Stimulated activated effector memory CD8-positive, alpha-beta T cell treated with anti-CD3 and anti-CD28 coated beads, Interleukin-12 subunit alpha, Interleukin-12 subunit beta, amount 100 ng/mL, for 72 hours (primary cell): ENCODE results near the gene PISD.
A peak's percentile ranks its signal among the peaks of the same experiment; 100 is the strongest.

Experiments used
- ATAC-seq: fragments of 150-1000 bp; cut with Tn5 transposase; 2 replicates; pipeline ENCODE4 v1.10.0; 2021
- DNase-seq, 2 donors: peaks; one replicate each; pipeline ENCODE4 v3.0.0; 2021 to 2022; ENCODE audit warnings: low spot score in 2 of 2
- H3K27ac Mint-ChIP-seq: one replicate; pipeline ENCODE4 v1.8.0; 2022; ENCODE audit warnings: mild to moderate bottlenecking, mixed read lengths
- H3K36me3 Mint-ChIP-seq: one replicate; pipeline ENCODE4 v1.8.0; 2022; ENCODE audit warnings: mild to moderate bottlenecking, mixed read lengths
- H3K4me1 Mint-ChIP-seq: one replicate; pipeline ENCODE4 v1.8.0; 2022; ENCODE audit warnings: mixed read lengths
- H3K4me3 Mint-ChIP-seq: one replicate; pipeline ENCODE4 v1.8.0; 2022; ENCODE audit warnings: mild to moderate bottlenecking, mixed read lengths
- H3K9me3 Mint-ChIP-seq: one replicate; pipeline ENCODE4 v1.8.0; 2022; ENCODE audit warnings: mixed read lengths

The PISD gene

DNA sequence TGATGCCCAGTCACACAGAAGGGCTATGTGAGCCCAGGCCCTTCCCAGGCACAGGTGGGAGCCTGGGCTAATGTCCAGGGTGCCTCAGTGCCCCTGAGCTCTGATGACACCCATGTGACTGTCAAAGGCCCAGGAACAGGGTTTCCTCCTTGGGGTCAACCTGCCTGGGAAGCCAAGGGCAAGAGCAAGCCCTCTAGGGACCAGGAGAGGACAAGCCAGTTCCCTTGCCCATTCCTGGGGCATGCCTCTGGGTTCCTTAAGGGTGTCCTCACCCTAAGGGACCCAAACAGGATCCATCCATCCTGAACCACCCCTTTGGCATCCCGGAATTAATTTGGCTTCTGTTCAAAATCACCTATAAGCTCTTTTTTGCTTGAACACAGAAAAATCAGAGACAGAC lies 39.0 kb downstream of the PISD start:
- H3K4me3 Mint-ChIP-seq, result no peak overlapping the region
- H3K4me1 Mint-ChIP-seq, result peaks cover 32% of the 10 kb centered on the region

DNA sequence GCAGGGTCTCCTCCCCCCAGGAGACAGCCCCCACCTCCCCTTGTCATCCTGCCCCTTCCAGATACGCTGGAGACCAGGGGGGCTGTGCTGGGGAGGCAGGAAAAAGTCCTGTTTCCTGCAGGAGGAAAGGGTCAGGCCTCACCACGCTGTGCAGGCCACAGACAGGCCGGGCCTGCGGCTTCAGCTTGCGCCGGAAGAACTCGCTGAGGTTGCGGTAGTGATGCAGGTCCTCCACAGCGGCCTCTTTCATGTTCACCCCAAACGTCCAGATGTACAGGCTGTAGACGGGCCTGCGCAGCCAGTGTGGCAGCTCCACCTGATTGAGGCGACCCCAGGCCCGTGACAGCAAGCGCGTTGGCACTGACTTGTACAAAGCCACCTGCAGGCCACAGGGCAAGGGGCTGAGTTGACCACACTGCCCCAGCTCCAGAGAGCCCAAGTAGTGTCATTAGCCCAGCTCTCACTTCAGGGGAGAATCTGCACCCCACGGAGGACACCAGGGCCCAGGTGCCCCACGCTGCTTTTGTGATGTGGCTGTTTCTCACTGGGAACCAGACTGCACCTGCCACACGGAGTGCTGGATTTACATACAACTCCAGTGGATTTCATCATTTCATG lies 40.4 kb downstream of the PISD start:
- H3K4me3 Mint-ChIP-seq, result no peak overlapping the region
- peak overlapping the region; percentile 78 for H3K27ac Mint-ChIP-seq
- peaks cover 28% of the 10 kb centered on the region for H3K4me1 Mint-ChIP-seq
- DNase-seq, result no peak
- no peaks in the 10 kb centered on the region for H3K9me3 Mint-ChIP-seq
- H3K36me3 Mint-ChIP-seq, result peaks cover 90% of the 10 kb centered on the region
- ATAC-seq, result no peak

More for the DNA sequence above, 39.0 kb downstream of the PISD start:
- H3K27ac Mint-ChIP-seq, result peak overlapping the region; percentile 78
- ATAC-seq (no peak), DNase-seq (no peak)
- H3K36me3 Mint-ChIP-seq, result peaks cover 88% of the 10 kb centered on the region
- H3K9me3 Mint-ChIP-seq, result no peaks in the 10 kb centered on the region

DNA sequence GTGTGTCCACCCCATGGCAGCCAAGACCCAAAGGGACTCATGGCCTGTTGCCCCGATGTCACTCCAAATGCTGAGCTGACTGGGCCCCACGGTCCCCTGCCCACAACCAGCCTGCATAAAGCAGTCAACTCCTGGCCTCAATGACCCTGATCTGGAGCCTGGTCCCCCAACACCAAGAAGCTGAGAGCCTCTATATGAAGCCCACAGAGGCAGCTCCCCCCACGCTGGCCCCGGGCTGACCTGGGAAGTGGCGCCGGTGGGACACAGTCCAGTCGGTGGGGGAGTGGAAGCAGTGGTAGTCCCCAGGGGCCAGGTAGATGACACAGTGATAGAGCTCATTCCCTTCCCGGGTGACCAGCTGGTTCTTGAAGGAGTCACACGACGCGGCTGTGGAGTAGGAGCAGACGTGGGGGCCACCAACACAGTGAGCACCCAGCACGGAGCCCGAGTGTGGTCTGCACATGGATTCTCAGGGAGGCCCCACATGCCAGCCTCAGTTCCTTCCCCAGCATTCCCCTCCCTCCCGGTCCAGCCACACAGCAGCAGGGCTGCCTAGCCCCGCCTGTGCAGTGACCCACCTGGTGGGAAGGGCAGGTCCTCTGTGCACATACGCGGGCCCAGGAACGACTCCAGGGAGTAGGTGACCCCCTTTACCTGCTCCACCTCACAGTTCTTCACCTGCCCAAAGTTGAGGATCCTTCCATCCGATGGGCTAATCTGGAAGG lies 41.1 kb downstream of the PISD start:
- Mint-ChIP-seq H3K36me3 (peaks cover 90% of the 10 kb centered on the region), H3K27ac (peak overlapping the region; percentile 78), H3K9me3 (no peaks in the 10 kb centered on the region), H3K4me3 (no peak overlapping the region), H3K4me1 (peaks cover 30% of the 10 kb centered on the region)
- ATAC-seq (no peak), DNase-seq (no peak)

DNA sequence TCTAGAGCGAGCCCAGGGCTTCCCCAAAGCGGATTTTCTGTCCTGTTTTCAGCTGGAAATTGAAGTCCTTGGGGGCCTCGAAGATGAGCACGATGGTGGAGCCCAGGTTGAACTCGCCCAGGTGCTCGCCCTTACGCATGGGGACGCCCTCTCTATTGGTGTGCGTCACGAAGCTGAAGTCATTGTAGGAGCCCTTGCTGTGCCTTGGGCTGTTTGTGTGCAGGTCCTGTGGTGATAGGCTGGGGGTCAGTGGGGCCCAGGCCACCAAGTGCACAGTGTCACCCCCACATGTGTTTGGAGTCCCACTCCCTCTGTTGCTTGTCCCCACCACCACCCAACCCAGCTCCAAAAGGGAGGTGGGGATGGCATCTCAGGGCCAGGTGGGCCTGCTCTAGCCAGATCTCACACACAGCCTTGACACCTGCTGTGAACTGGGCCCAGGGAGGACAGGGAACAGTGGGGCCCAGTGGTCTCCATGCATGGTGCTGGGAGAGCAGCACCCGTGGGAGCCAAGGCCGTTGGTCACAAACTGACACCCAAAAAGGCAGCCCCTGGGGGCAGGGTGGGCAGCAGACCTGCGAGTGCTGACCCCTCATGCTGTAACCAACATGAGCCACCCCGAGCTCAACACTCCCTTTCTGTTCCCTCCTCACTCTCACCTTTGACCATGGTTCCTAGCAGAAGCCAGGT lies 42.3 kb downstream of the PISD start:
- DNase-seq (no peak), ATAC-seq (no peak)
- H3K9me3 Mint-ChIP-seq, result no peaks in the 10 kb centered on the region
- peaks cover 90% of the 10 kb centered on the region for H3K36me3 Mint-ChIP-seq
- H3K4me3 Mint-ChIP-seq, result no peak overlapping the region
- peaks cover 33% of the 10 kb centered on the region for H3K4me1 Mint-ChIP-seq
- H3K27ac Mint-ChIP-seq, result peak overlapping the region; percentile 78

DNA sequence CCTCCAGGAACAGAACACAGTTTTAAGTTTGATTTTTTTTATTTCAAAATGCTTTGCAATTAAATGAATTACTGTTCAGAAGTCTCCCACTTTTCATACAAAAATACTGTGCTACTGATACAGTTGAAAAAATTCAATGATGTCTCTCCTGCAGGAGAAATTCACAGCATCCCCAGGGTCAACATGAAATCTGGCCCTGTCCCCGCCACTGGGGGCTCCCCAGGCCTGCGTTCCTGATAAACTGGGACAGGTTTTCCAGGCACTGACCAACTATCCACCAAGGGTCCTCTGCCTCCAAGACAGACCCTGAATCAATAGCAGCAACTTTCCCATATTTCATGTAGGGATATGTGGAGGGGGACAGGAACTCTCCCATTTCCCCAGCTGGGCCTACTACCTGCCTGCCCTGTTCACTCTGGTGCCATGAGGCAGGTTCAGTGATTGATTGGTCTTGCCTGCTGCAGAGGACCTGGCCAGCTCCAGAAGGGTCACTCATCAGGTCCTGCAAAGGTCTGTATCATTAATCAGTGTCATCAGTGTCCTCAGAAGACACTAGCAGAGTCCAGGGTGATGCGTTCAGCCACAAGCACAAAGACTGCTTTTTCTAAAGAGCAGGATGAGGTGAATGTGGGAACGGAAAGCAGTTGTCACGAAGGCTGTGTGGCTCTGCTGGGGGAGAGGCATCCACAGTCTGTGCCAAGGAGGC lies 43.4 kb downstream of the PISD start:
- Mint-ChIP-seq H3K4me1 (peaks cover 37% of the 10 kb centered on the region), H3K9me3 (no peaks in the 10 kb centered on the region), H3K27ac (peak overlapping the region; percentile 78), H3K4me3 (no peak overlapping the region), H3K36me3 (peaks cover 93% of the 10 kb centered on the region)
- no peak for ATAC-seq
- no peak for DNase-seq

DNA sequence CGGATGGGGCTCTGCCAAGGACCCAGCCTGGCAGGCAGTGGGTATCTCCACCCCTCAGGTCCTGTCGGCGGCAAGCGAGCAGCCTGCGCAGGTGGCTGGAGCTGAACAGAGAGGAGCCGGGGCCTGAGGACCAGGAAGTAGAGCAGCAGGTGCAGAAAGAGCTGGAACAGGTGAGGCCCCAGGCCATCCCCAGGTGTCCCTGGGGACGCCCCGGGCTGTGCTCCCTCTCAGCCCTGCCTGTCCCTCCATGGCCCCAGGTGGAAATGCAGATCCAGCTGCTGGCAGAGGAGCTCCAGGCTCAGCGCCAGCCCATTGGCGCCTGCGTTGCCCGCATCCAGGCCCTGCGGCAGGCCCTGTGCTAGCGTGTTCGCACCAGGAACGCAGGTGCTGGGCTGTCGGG lies 44.0 kb downstream of the PISD start:
- H3K4me3 Mint-ChIP-seq, result no peak overlapping the region

DNA sequence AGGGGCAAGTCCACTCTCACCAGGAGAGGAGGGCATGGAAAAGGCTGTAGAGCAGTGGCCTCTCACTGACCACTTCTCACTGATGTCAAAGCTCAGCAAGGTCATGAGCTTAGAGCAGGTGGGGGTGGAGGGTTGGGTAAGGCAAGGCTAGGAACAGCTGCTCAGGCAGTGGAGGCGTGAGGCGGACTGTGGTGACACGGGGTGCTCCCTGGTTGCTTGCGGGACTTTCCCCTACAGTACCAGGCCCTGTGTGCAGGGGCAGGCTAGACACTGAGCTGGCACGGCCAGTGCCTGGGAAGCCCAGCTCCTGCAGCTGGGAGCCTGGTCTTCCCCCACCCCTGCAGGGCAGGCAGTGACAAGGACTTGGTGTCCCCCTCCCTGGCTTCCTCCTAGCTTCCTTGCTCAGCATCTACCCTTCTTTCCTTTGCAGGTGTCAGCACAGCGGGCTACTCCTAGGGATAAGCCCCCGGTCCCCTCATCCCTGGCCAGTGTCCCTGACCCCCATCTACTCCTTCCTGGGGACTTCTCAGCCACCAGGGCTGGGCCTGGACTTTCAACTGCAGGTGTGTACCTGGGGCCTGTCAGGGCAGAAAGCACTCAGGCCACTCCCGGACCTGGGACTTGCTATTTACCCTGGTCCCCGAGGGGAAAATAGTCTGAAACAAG lies 45.6 kb downstream of the PISD start:
- ATAC-seq, result peak; percentile 84
- Mint-ChIP-seq H3K4me1 (peaks cover 42% of the 10 kb centered on the region), H3K27ac (peak overlapping the region; percentile 91), H3K36me3 (peaks cover 97% of the 10 kb centered on the region), H3K9me3 (no peaks in the 10 kb centered on the region), H3K4me3 (no peak overlapping the region)
- no peak for DNase-seq

More for the DNA sequence above, 44.0 kb downstream of the PISD start:
- Mint-ChIP-seq H3K27ac (peak overlapping the region; percentile 91), H3K9me3 (no peaks in the 10 kb centered on the region), H3K36me3 (peaks cover 91% of the 10 kb centered on the region), H3K4me1 (peaks cover 39% of the 10 kb centered on the region)
- DNase-seq (no peak), ATAC-seq (no peak)

DNA sequence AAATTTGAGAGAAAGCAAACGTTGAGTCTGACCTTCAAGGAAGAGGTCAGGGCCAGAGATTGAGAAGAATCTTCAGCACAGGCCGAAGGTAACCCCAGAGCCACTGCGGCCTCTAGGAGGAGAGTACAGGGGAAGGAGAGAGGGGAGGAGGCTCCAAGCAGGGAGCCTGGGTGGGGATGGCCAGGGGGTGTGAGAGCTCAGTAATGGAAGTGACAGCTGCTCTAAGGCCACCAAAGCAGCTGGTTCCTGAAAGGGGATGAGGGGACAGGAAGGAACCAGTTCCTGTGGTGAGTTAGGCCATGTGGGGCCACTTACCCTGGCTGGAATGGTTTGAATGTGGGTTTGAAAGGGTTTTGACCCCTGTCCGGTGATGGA lies 46.1 kb downstream of the PISD start:
- peaks cover 97% of the 10 kb centered on the region for H3K36me3 Mint-ChIP-seq
- DNase-seq, result no peak
- H3K27ac Mint-ChIP-seq, result peak overlapping the region; percentile 91
- H3K4me3 Mint-ChIP-seq, result no peak overlapping the region
- ATAC-seq, result no peak
- H3K4me1 Mint-ChIP-seq, result peaks cover 42% of the 10 kb centered on the region
- H3K9me3 Mint-ChIP-seq, result no peaks in the 10 kb centered on the region

DNA sequence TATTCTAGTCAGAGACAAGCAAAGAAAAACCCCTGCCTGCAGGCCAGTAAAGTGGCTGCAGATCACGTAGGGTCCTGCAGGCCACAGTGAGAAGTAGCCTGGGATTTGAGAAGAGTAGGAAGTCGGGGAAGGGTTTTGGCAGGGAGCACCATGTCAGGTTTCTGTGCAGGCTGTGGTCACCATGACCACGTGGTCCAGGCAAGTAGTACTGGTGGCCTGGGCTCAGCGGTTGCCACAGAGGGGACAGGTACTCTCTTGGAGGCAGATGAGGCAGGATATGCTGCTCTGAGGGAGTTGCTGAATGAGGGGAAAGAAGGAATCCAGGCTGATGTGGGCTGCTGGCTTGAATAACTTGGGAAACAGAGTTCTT lies 46.5 kb downstream of the PISD start:
- DNase-seq (no peak), ATAC-seq (no peak)
- peak overlapping the region; percentile 91 for H3K27ac Mint-ChIP-seq
- H3K36me3 Mint-ChIP-seq, result peaks cover 97% of the 10 kb centered on the region
- no peaks in the 10 kb centered on the region for H3K9me3 Mint-ChIP-seq
- H3K4me3 Mint-ChIP-seq, result no peak overlapping the region
- peaks cover 42% of the 10 kb centered on the region for H3K4me1 Mint-ChIP-seq

DNA sequence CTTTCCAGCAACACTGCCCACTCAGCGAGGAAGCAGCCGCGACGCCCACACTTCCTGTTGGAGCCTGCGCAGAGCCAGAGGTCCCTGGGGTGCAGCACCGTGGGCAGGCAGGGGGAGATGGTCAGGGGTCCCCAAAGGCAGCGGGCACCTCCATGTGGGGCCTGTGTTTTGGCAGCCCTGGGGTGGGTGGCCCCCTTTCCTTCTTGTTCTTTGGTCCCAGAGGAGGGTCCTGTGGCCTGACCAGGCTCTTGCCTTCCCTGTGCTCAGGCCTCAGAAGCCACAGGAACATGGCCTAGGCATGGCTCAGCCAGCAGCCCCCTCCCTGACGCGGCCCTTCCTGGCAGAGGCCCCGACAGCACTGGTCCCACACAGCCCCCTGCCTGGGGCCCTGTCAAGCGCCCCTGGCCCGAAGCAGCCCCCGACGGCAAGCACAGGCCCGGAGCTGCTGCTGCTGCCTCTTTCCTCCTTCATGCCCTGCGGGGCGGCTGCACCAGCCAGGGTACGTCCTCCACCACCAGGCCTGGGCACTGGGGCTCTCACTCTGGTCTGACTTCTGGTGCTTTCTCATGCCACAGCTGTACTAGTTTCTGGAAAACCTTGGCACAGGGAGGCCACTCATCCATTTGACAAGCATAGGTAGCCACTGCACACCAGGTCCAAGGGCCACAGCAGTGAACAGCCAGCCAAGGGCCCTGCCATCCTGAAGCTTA lies 47.1 kb downstream of the PISD start:
- peaks cover 97% of the 10 kb centered on the region for H3K36me3 Mint-ChIP-seq
- DNase-seq (no peak), ATAC-seq (no peak)
- H3K4me1 Mint-ChIP-seq, result peaks cover 42% of the 10 kb centered on the region
- H3K4me3 Mint-ChIP-seq, result no peak overlapping the region
- no peaks in the 10 kb centered on the region for H3K9me3 Mint-ChIP-seq
- H3K27ac Mint-ChIP-seq, result peak overlapping the region; percentile 91

DNA sequence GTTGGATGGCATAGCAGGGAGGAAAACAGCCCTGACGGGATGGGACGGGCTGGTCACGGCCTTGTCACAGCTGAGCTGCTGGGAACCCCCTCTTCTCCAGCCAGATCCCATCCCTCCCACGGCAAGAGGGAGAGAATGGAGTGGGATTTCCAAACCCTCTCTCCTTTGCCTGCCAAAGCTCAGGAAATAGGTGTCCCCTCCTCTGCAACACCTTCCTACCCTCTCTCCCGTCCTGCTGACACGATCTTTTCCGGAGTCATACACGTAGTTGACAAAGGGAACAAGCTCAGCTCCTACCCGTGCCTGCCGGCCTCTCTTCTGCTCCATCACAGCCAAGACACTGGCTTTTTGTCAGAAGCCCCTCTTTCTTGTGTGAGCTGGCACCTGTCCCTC lies 48.1 kb downstream of the PISD start:
- Mint-ChIP-seq H3K9me3 (no peaks in the 10 kb centered on the region), H3K27ac (peak overlapping the region; percentile 91), H3K4me1 (peaks cover 42% of the 10 kb centered on the region), H3K4me3 (no peak overlapping the region), H3K36me3 (peaks cover 96% of the 10 kb centered on the region)
- ATAC-seq (no peak), DNase-seq (no peak)

DNA sequence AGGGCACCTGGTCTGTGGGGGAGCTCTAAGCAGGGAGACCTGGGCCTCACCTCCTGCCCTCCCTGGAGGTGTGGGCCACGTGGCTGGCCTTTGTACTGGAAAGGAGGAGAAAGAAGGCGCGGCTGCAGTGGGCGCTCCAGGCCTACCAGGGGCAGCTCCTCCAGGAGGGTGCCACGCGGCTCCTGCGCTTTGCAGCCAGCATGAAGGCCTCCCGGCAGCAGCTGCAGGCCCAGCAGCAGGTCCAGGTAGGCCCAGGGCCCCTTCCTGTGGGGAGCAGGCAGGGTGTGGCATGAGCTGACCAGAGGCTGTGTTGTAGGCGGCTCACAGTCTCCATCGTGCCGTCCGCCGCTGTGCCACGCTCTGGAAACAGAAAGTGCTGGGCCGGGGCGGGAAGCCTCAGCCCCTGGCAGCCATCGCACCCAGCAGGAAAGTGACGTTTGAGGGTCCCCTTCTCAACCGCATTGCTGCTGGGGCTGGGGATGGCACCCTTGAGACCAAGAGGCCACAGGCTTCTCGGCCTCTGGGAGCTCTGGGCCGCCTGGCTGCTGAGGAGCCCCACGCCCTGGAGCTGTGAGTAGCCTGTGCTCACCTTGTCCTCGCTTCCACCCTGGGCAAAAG lies 48.6 kb downstream of the PISD start:
- H3K27ac Mint-ChIP-seq, result peak overlapping the region; percentile 91
- H3K36me3 Mint-ChIP-seq, result peaks cover 96% of the 10 kb centered on the region
- H3K4me3 Mint-ChIP-seq, result no peak overlapping the region

DNA sequence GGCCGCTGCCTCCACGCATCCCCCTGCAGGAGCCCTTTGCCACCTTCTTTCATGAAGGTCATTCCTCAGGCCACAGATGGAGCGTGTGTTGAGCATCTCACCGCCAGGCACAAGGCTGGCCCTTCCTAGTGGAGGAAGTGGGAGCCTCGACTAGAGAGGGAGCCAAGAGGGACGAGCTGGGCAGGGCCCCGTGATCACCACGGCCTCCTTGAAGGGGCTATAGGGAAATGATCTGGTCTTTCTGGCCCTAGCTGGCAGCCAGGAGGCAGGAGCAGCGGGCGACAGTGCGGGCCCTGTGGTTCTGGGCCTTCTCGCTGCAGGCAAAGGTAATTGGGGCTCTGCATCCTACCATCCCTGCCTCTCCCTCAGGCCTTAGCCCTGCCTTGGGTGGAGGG lies 49.1 kb downstream of the PISD start:
- H3K36me3 Mint-ChIP-seq, result peaks cover 96% of the 10 kb centered on the region
- H3K4me1 Mint-ChIP-seq, result peaks cover 42% of the 10 kb centered on the region
- ATAC-seq, result no peak
- no peak for DNase-seq
- no peaks in the 10 kb centered on the region for H3K9me3 Mint-ChIP-seq
- no peak overlapping the region for H3K4me3 Mint-ChIP-seq
- H3K27ac Mint-ChIP-seq, result no peak overlapping the region

More for the DNA sequence above, 48.6 kb downstream of the PISD start:
- H3K4me1 Mint-ChIP-seq, result peaks cover 42% of the 10 kb centered on the region
- DNase-seq, result no peak
- no peak for ATAC-seq
- no peaks in the 10 kb centered on the region for H3K9me3 Mint-ChIP-seq

DNA sequence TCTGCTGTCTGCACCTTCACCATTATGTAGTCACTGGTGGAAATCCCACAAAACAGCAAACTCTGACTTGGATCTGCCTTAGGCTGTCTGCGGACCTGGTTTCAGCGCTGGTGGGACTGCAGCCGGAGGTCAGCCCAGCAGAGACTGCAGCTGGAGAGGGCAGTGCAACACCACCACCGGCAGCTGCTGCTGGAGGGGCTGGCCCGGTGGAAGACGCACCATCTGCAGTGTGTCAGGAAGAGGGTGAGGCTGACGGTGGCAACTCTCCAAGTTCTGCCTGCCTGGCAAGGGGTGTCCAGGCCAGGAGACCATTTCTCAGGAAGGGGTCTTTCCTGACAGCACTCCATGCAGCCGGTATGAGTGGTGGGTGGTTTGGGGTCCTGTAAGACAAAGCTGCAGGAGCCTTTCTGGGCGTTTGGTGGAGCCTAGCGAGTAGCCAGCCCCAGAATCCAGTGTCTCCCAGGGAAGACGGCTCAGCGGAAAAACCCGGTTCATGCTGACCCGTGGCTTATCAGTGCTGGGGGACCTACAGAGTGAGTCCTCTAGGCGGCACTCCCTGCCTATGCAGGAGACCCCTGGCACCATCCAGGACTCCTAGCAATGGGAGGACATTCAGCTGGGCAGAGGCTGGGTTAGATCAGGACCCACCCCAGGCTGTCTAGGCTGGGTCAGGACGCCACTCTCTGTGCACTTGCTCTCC lies 50.8 kb downstream of the PISD start:
- ATAC-seq, result no peak
- Mint-ChIP-seq H3K36me3 (peaks cover 96% of the 10 kb centered on the region), H3K4me1 (peaks cover 29% of the 10 kb centered on the region), H3K4me3 (no peak overlapping the region), H3K27ac (no peak overlapping the region), H3K9me3 (no peaks in the 10 kb centered on the region)
- no peak for DNase-seq
